Smooth muscle cell (in vitro differentiated cells): ENCODE measurements around the gene PKP4. TPM values are rescaled to one million over a fixed set of nuclear protein-coding genes. Genes with fewer than 3 reads are reported as not detected.

ENCODE experiments used
- DNase-seq: peaks from one replicate; lab custom pipeline; 2025; ENCODE audit not compliant: unreplicated experiment; lab: John Stamatoyannopoulos, UW
- H2AFZ ChIP-seq: fragments of 200-600 bp; sonication (generic); 2 replicates; pipeline ENCODE4 v1.6.0; 2016; ENCODE audit warnings: antibody characterized with exemption, low read depth, mild to moderate bottlenecking
- H3F3A ChIP-seq: fragments of 200-600 bp; sonication (generic); 2 replicates; pipeline ENCODE4 v1.6.0; 2017; ENCODE audit warnings: antibody characterized with exemption, low read depth
- H3K27ac ChIP-seq: fragments of 200-600 bp; sonication (generic); 2 replicates; pipeline ENCODE4 v1.5.1; 2016; ENCODE audit warnings: low read depth, mild to moderate bottlenecking
- H3K27me3 ChIP-seq: fragments of 200-600 bp; sonication (generic); 2 replicates; pipeline ENCODE4 v1.6.1; 2016; ENCODE audit warnings: low read depth, mild to moderate bottlenecking
- H3K36me3 ChIP-seq: fragments of 200-600 bp; sonication (generic); 2 replicates; pipeline ENCODE4 v1.5.1; 2016; ENCODE audit warnings: low read depth
- H3K4me1 ChIP-seq: fragments of 200-600 bp; sonication (generic); 2 replicates; pipeline ENCODE4 v1.5.1; 2016; ENCODE audit warnings: low read depth
- H3K4me2 ChIP-seq: fragments of 200-600 bp; sonication (generic); 2 replicates; pipeline ENCODE4 v1.6.0; 2016; ENCODE audit warnings: mild to moderate bottlenecking
- H3K4me3 ChIP-seq: fragments of 200-600 bp; sonication (generic); 2 replicates; pipeline ENCODE4 v1.5.1; 2016; ENCODE audit warnings: mild to moderate bottlenecking
- H3K79me2 ChIP-seq: fragments of 200-600 bp; sonication (generic); 2 replicates; pipeline ENCODE4 v1.6.0; 2016; ENCODE audit warnings: low read depth, mild to moderate bottlenecking
- H3K9ac ChIP-seq: fragments of 200-600 bp; sonication (generic); 2 replicates; pipeline ENCODE4 v1.6.0; 2016; ENCODE audit warnings: low read depth
- H3K9me3 ChIP-seq: fragments of 200-600 bp; sonication (generic); replicated peaks from 2 replicates; pipeline ENCODE4 v1.5.1; 2016; ENCODE audit warnings: low read depth
- H4K20me1 ChIP-seq: fragments of 200-600 bp; sonication (generic); 2 replicates; pipeline ENCODE4 v1.6.0; 2016; ENCODE audit warnings: low read depth
- WGBS: methylation state at CpG from one replicate; pipeline ENCODE4 v1.1.7; 2016; ENCODE audit warnings: low lambda C conversion rate; 5-methylcytosine and 5-hydroxymethylcytosine counted together
- polyA plus RNA-seq: library from polyadenylated mRNA; unstranded; fragments of >200 nt; fragmentation: Nextera tagmentation; extraction: Ambion mirVana; gene quantifications from 2 replicates; pipeline ENCODE4 v1.2.1, GENCODE V29; 2016
- total RNA-seq: library from RNA; depleted of rRNA; stranded (reverse); fragments of >200 nt; gene quantifications from 2 replicates; pipeline ENCODE4 v1.2.3, GENCODE V29; 2014
- TF ChIP-seq, protein P1 (sequence below): fragments of 200-600 bp; sonication (generic); IDR thresholded peaks from 2 replicates; pipeline ENCODE4 v1.5.1; 2017; ENCODE audit warnings: borderline replicate concordance, mild to moderate bottlenecking, antibody characterized with exemption; ENCODE audit not compliant: insufficient read depth, poor library complexity, severe bottlenecking

The PKP4 gene
- total and polyA plus RNA-seq, 2 experiments from 2014 or later, result 2.4 to 14.0 TPM

DNA sequence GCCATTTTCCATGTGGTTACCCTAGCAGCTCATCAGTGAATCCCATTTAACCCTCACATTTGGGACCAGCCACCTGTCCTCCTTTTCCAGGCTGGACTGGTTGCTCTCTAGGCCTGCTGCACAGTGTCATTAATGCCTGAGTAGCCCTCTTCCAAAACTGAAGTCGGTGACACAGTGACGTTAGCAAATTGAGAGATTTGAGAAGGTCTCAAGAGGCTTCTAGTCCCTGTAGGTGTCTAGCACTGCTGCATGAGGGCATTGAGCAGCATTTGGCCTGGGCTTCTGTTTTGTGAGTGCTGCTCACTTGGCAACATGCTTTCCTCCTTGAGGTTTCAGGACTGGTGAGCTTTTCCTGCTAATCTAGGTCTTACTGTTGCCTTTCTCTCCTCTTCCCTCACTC is 36.7 kb downstream of the PKP4 start:
- TF ChIP-seq, protein P1, sequence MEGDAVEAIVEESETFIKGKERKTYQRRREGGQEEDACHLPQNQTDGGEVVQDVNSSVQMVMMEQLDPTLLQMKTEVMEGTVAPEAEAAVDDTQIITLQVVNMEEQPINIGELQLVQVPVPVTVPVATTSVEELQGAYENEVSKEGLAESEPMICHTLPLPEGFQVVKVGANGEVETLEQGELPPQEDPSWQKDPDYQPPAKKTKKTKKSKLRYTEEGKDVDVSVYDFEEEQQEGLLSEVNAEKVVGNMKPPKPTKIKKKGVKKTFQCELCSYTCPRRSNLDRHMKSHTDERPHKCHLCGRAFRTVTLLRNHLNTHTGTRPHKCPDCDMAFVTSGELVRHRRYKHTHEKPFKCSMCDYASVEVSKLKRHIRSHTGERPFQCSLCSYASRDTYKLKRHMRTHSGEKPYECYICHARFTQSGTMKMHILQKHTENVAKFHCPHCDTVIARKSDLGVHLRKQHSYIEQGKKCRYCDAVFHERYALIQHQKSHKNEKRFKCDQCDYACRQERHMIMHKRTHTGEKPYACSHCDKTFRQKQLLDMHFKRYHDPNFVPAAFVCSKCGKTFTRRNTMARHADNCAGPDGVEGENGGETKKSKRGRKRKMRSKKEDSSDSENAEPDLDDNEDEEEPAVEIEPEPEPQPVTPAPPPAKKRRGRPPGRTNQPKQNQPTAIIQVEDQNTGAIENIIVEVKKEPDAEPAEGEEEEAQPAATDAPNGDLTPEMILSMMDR, result no peak
- Histone ChIP-seq H3F3A (no peaks in the 10 kb centered on the region), H3K9ac (no peak overlapping the region), H3K79me2 (peaks cover 53% of the 10 kb centered on the region), H3K27ac (no peak overlapping the region), H4K20me1 (peaks cover 36% of the 10 kb centered on the region), H2AFZ (no peak overlapping the region), H3K4me1 (peaks cover 30% of the 10 kb centered on the region), H3K27me3 (no peaks in the 10 kb centered on the region), H3K36me3 (no peaks in the 10 kb centered on the region), H3K4me2 (no peak overlapping the region), H3K4me3 (no peak overlapping the region), H3K9me3 (no peaks in the 10 kb centered on the region)
- WGBS, result 69% methylated on average over 2 of the region's 2 CpGs
- DNase-seq, result no peak

DNA sequence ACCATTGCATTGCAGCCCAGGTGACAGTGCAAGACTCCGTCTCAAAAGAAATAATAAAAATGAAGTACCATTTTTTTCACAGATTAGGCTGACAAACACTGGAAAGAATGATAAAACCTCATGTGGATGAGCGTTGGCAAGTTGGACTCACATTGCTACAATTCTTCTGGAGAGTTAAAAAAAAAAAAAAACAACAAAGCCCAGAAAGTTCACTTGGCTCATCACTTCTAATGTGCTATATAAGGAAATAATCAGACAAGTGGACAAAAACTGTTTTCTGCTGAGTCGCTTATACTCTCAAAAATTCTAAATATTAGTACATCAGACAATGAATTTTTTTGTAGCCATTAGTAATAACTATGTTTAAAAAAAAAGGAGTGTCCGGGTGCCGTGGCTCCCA is 38.4 kb downstream of the PKP4 start:
- 95% methylated on average over 5 of the region's 5 CpGs for WGBS
- no peaks in the 10 kb centered on the region for H3K9me3 ChIP-seq
- no peak for DNase-seq

DNA sequence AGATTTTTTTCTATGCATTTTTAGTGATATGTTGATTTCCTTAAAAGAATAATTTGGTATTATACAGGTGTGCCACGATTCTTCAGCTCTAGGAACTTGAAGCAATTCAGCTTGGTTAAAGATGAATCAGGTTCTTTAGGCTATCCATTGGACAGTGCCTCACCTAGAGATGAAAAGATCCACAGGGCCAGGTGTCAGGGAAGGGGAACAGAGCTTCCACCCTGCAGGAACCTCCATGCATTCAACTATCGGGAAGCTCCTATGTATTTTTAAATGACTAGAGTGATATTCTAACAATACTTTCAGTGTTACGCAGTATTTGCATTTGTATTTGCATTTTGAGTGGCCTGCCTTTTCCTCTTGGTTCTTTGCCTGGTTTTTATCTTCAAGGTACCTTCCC is 40.2 kb downstream of the PKP4 start:
- 78% methylated on average over 3 of the region's 3 CpGs for WGBS
- Histone ChIP-seq H3K79me2 (peaks cover 28% of the 10 kb centered on the region), H2AFZ (no peak overlapping the region), H3K4me3 (no peak overlapping the region), H3K9me3 (no peaks in the 10 kb centered on the region), H3K4me2 (no peak overlapping the region), H3K4me1 (peaks cover 10% of the 10 kb centered on the region), H3K27me3 (no peaks in the 10 kb centered on the region), H3K36me3 (no peaks in the 10 kb centered on the region), H4K20me1 (peaks cover 31% of the 10 kb centered on the region), H3K27ac (no peak overlapping the region), H3K9ac (no peak overlapping the region), H3F3A (no peaks in the 10 kb centered on the region)
- no peak for DNase-seq
- TF ChIP-seq, protein P1, result no peak

More for the DNA sequence above, 38.4 kb downstream of the PKP4 start:
- Histone ChIP-seq H3K4me1 (peaks cover 17% of the 10 kb centered on the region), H3K4me3 (no peak overlapping the region), H3K79me2 (peaks cover 43% of the 10 kb centered on the region), H3K4me2 (no peak overlapping the region), H2AFZ (no peak overlapping the region), H3K9ac (no peak overlapping the region), H3K36me3 (no peaks in the 10 kb centered on the region), H3F3A (no peaks in the 10 kb centered on the region), H3K27me3 (no peaks in the 10 kb centered on the region), H3K27ac (no peak overlapping the region), H4K20me1 (peaks cover 37% of the 10 kb centered on the region)
- TF ChIP-seq, protein P1, result no peak

DNA sequence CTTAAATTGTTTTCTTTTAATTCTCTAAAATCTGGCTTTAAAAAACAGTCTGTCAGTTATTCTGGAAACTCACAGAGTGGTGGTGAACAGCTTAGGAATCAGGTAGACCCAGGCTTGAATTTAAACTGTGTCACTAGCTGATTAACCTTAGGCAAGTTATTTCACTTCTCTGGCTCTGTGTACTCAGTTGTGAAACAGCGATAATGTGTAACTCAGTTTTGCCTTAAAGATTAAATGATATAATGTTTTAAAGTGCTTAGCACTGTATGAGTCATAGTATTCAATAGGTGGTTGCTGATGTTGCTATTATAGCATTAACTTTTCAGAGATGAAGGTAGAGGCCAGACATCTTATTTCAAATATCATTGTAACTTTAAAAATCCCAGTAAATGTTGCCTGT is 40.7 kb downstream of the PKP4 start:
- Histone ChIP-seq H3K4me2 (no peak overlapping the region), H3K4me3 (no peak overlapping the region), H3K4me1 (peaks cover 10% of the 10 kb centered on the region), H3K36me3 (no peaks in the 10 kb centered on the region), H3K79me2 (peaks cover 23% of the 10 kb centered on the region), H3K9ac (no peak overlapping the region), H3K9me3 (no peaks in the 10 kb centered on the region), H4K20me1 (peaks cover 36% of the 10 kb centered on the region), H3K27ac (no peak overlapping the region), H2AFZ (no peak overlapping the region), H3F3A (no peaks in the 10 kb centered on the region), H3K27me3 (no peaks in the 10 kb centered on the region)
- WGBS, result 74% methylated on average over 1 of the region's 1 CpG
- no peak for DNase-seq
- TF ChIP-seq, protein P1, result no peak
